Nucleus accumbens (tissue), 56 donors: Measurements from ENCODE around the gene PLTP.

ENCODE experiments used
- DNase-seq, 56 donors: peaks; one replicate each; lab custom pipeline; 2025; lab: John Stamatoyannopoulos, UW

Gene PLTP

GRCh38 chr20:45924391-45925261 lies 12.7 kb upstream of the PLTP start:
- no peak for DNase-seq

DNA sequence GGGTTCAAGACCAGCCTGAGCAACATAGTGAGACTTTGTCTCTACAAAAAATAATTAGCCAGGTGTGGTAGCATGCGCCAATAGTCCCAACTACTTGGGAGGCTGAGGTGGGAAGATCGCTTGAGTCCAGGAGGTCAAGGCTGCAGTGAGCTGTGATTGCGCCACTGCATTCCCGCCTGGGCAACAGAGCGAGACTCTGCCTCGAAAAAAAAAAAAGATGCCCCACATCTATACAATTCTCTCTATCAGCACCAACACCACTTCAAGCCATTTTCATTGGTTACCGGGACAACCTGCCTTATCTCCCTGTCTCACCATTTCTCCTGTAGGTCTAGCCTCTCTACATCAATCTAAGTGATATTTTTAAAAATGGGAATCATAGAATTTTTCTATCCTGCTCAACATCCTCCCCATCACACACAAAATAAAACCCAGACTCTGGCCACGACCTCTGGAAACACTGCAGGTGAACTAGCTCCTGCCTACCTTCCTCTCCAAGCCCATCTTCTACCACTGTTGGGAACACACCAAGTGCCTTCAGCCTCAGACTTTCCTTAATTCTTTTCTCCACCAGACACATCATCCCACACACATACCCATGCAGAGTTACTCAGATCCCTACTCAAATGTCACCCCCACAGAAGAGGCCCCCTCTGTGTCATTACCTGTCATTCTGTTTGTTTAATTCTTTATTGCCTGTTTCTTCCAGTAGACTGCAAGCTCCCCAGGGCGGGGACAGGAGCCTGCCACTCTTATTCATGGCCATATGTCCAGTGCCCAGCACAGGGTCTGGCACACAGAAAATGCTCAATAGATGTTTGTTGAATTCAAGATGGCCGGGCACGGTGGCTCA lies 9.6 kb upstream of the PLTP start:
- no peak for DNase-seq

DNA sequence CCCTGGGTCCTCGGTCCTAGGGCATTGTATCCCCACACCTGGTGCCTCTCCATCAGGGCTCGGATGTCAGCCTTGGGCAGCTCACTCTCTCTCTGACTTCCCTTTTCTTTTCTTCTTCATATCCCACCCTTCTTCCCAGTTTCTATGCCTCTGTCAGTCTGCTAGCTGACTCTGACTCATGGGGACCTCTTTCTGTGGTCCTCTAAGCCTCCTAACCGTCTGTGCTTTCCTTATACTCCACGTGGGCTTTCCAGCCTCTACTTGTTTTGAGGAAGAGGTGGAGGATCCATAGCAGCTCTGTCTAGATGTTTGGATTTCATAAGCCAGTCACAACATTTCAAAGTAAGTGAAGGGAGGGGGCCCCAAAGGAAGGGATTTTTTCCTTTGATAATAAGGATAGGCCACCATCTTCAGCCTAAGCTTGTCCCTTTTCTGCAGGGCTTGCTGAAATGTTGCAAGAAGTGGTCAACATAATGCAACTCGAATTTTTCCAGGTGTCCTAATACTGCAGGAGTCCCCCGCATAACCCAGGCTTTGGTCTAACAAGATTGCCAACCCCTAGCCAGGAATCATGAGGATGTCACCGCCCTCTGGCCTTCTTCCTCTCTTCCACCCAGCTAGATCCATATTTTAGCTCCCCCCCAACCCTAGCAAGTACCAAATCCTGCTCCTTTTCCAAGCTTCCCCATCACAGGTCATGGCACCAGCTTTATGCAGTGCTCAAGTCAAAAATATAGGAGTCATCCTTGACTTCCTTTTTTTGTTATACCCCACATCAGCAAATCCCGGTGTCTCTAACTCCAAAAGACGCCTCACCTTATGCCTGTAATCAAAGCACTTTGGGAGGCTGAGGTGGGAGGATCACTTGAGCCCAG lies 8.7 kb upstream of the PLTP start:
- DNase-seq, result no peak

- no peak for DNase-seq
Observed at GRCh38 chr20:45919542-45920399, 7.8 kb upstream of the PLTP start.

- no peak for DNase-seq
Observed at GRCh38 chr20:45918779-45919537, 7.0 kb upstream of the PLTP start.

DNA sequence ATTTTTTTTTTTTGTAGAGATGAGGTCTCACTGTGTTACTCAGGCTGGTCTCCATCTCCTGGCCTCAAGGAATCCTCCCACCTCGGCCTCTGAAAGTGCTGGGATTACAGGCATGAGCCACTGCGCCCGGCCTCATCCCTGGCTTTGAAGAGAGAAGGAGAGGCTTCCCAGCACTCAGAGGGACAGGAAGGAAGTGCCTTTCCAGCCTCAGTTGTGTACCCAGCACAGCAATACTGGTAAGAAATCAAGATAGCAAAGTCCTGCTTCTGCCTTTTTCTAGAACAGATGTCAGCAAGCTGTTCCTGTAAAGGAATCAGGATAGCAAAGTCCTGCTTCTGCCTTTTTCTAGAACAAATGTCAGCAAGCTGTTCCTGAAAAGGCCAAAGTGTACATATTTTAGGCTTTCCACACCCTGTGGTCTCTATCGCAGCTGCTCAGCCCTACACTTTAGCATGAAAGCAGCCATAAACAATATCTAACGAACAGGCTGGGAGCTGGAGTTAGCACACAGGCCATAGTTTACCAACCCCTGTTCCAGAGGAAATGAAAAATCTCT lies 6.3 kb upstream of the PLTP start:
- DNase-seq, result no peak

DNA sequence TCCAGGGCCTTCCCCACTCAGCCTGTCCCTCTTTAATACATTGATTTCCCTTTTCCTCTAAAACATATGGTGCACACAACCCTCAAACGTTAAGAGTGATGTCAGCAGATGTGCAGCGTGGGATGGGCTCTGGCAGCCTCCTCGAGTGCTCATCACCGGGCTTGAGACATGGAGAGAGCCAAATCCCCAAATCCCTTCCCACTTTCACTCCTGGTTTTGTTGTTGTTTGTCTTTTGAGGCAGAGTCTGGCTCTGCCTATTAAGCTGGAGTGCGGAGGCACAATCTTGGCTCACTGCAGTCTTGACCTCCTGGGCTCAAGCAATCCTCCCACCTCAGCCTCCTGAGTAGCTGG lies 5.8 kb upstream of the PLTP start:
- DNase-seq, result no peak

GRCh38 chr20:45913116-45913515 lies 1.2 kb upstream of the PLTP start:
- DNase-seq, result no peak

DNA sequence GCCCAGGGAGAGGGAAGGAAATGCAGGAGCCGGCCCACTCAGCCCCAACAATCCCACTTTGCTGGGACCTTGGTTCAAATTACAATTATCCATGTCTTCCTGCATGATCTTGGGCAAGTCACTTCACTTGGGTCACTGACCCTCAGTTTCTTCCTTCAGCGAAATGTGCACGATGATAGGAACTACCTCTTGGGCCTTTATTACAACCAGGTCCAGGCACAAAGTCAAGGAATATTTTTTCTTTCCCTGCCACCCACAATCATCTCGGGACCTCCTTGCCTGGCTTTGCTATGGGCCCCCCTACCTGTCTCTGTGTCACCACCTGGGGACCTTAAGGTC lies 358 bp upstream of the PLTP start:
- no peak for DNase-seq

DNA sequence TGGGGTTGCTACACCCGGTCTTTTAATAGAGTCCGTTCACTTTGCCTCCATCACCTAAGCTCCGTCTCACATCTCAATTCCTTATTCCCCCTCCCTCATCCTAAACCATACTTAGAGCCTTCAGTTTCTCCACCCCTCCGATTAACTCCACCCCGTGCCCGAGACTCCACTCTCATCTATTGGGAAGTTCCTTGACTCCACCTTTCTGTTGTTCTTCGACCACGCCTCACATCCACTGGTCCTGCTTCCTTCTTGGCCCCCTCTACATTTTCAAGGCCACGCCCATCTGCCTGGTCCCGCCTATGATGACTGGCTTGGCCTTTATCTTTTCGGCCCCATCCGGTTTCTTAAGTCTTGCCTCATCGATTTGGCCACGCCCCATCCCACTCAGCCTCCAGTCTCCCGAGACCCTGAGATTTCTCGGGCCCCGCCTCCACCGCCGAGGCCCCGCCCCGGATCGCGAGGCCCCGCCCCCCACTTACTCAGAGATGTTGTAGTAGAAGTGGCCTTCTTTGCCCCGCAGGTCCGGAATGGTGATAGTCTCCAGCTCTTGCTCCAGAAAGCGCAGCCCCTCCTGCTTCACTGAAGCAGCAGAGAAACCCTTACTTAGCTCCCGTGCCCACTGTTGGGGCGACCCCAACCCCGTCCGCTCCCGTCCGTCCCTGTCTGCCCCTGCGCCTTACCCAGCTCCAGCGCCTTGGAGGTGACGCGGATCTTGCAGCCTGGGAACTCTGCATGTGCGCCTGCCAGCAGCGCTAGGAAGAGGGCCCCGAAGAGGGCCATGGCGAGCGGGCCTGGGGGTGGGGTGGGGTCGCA lies 1.1 kb downstream of the PLTP start:
- peak; percentile 6 to 92 (median 70) for DNase-seq

- no peak for DNase-seq
Observed at GRCh38 chr20:45909817-45910669, 1.9 kb downstream of the PLTP start.

DNA sequence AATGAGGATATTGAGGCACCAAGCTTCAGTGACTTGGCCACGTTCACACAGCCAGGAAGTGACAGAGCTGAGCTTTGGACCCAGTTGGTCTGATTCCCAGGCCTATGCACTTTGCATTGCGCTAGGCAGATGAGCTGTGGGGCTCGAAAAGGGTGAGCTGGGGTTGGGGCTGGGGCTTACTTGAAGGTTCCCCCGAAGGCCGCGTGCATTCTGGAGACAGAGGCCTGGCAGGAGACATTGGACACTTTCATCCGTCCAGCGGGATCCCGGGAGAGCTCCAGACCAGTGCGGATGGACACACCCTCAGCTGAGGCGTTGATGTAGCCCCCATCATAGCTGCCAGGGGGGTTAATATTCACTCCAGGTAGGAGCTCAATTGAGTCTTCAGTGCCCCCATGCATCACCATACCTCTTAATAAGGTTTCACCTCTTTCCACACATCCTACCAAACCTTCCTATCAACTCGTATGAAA lies 2.6 kb downstream of the PLTP start:
- no peak for DNase-seq

DNA sequence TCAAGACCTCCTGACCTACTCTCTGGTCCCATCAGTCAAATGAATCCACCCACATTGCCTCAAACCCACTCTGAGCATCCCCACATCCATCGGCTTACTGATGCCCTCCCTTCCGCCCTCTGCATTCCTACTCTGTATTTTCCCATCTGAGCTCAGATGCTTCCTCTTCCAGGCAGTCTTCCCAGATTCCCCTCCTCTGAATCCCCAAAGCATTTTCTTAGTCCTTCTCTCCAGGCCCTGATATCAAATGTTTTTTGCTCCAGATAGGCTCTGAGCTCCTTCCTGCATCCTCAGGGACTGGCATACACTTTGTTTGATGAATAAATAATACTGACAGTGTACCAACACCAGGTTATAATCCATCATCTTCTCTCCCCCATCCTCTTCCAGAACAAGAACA lies 3.9 kb downstream of the PLTP start:
- DNase-seq, result no peak

DNA sequence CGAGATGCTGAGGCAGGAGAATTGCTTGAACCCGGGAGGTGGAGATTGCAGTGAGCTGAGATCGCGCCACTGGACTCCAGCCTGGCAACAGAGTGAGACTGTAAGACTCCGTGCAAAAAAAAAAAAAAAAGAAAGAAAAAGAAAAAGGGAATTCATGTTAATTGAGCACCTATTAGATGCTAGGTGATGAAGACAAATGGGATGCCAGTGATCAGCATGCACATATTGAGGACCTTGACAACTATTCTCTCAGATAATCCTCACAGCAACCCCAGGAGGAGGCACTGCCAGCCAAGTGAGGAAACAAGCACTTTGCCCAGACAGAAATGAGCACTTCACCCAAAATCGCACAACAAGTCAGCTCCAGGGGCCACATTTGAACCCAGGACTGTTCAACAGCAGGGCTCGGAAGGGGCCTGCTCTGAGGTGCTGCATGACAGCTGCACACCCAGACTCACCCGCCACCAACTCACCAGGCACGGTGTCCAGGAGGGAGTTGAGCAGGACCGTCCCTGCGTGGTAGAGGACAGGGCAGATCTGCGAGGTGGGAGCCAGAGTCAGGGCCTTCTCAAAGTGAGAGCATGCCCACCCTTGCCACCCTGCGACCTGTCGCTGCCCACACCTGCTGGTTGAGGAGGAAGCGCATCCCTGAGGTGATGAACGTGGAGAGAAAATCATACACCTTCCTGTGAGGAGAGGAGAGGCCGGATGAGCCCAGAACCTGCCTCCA lies 4.6 kb downstream of the PLTP start:
- no peak for DNase-seq

- no peak for DNase-seq
Observed at GRCh38 chr20:45905505-45906079, 6.4 kb downstream of the PLTP start.
